Nephron progenitor cell (in vitro differentiated cells): ENCODE results near the gene AGFG2.

ENCODE experiments used
- DNase-seq: peaks from one replicate; pipeline ENCODE4 v3.0.0; 2021
- H3K27ac Mint-ChIP-seq: 2 replicates; pipeline ENCODE4 v1.8.0; 2021; ENCODE audit warnings: mild to moderate bottlenecking, moderate library complexity, mixed read lengths
- H3K27me3 Mint-ChIP-seq: 2 replicates; pipeline ENCODE4 v1.8.0; 2021; ENCODE audit warnings: mild to moderate bottlenecking, low read depth, mixed read lengths; ENCODE audit not compliant: poor library complexity
- H3K36me3 Mint-ChIP-seq: 2 replicates; pipeline ENCODE4 v1.8.0; 2021; ENCODE audit warnings: low read depth, mixed read lengths
- H3K4me1 Mint-ChIP-seq: 2 replicates; pipeline ENCODE4 v1.8.0; 2021; ENCODE audit warnings: mixed read lengths
- H3K4me3 Mint-ChIP-seq: 2 replicates; pipeline ENCODE4 v1.8.0; 2021; ENCODE audit warnings: mild to moderate bottlenecking, moderate library complexity, mixed read lengths
- H3K9me3 Mint-ChIP-seq: 2 replicates; pipeline ENCODE4 v1.8.0; 2021; ENCODE audit warnings: mild to moderate bottlenecking, moderate library complexity, mixed read lengths
- CTCF ChIP-seq: fragments of 200-600 bp; sonication (generic); IDR thresholded peaks from 2 replicates; pipeline ENCODE4 v1.5.0; 2021; ENCODE audit warnings: antibody characterized with exemption

AGFG2 gene

GRCh38 chr7:100602889-100603725 is 64.1 kb downstream of the AGFG2 start:
- Mint-ChIP-seq H3K9me3 (no peaks in the 10 kb centered on the region), H3K27ac (peak overlapping the region; percentile 99), H3K4me3 (peak overlapping the region; percentile 88), H3K27me3 (peaks cover 34% of the 10 kb centered on the region), H3K4me1 (peaks cover 70% of the 10 kb centered on the region), H3K36me3 (peaks cover 22% of the 10 kb centered on the region)
- peak; percentile 83 for DNase-seq
- TF ChIP-seq CTCF: no peak

GRCh38 chr7:100603726-100604027 is 64.7 kb downstream of the AGFG2 start:
- H3K27me3 Mint-ChIP-seq: peaks cover 30% of the 10 kb centered on the region
- no peak for TF ChIP-seq CTCF

DNA sequence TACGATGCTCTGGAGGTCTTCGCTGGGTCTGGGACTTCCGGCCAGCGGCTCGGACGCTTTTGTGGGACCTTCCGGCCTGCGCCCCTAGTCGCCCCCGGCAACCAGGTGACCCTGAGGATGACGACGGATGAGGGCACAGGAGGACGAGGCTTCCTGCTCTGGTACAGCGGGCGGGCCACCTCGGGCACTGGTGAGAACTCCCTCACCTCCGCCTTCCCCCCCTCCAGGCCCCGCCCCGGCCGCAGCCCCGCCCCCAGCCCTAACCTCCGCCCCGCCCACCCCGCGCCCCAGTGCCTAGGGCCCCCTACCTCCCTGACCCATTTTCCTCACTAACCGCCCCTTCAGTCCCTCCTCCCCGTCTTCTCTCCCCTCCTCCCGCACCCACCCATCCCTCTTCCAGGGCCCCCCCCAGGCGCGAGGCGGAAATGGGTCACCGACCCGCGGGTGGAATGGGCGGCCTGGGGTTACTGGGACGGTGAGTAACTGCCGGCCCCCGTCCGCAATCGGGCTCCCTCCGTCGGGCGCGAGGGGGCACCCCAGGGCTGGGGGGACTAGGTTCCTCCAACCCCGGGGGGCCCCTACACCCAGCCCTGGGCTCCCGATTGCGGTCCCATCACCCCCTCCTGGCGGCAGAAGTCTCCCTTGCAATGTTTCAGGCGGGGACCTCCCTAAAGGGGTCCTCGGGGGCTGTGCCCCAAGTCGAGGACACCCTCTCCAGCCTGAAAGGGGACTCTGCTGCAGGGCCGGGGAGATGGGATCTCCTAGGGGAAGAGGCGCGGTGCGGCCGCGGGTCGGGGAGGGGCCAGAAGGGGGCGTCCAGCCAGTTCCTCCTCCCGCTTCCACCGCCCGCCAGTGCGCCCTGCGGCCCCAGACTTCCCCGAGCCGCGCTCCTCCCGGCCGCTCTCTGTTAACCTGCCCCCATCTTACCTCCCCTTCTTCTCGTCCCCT is 65.3 kb downstream of the AGFG2 start:
- peaks cover 61% of the 10 kb centered on the region for H3K4me1 Mint-ChIP-seq
- H3K9me3 Mint-ChIP-seq: no peaks in the 10 kb centered on the region
- DNase-seq: peak; percentile 81
- H3K27ac Mint-ChIP-seq: peak overlapping the region; percentile 84
- H3K27me3 Mint-ChIP-seq: peaks cover 30% of the 10 kb centered on the region
- H3K4me3 Mint-ChIP-seq: peak overlapping the region; percentile 88
- TF ChIP-seq CTCF: peak; percentile 31
- H3K36me3 Mint-ChIP-seq: peaks cover 28% of the 10 kb centered on the region

More at GRCh38 chr7:100603726-100604027, 64.7 kb downstream of the AGFG2 start:
- Mint-ChIP-seq H3K36me3 (peaks cover 27% of the 10 kb centered on the region), H3K4me3 (peak overlapping the region; percentile 88), H3K27ac (peak overlapping the region; percentile 84), H3K4me1 (peaks cover 64% of the 10 kb centered on the region), H3K9me3 (no peaks in the 10 kb centered on the region)
- DNase-seq: peak; percentile 35

DNA sequence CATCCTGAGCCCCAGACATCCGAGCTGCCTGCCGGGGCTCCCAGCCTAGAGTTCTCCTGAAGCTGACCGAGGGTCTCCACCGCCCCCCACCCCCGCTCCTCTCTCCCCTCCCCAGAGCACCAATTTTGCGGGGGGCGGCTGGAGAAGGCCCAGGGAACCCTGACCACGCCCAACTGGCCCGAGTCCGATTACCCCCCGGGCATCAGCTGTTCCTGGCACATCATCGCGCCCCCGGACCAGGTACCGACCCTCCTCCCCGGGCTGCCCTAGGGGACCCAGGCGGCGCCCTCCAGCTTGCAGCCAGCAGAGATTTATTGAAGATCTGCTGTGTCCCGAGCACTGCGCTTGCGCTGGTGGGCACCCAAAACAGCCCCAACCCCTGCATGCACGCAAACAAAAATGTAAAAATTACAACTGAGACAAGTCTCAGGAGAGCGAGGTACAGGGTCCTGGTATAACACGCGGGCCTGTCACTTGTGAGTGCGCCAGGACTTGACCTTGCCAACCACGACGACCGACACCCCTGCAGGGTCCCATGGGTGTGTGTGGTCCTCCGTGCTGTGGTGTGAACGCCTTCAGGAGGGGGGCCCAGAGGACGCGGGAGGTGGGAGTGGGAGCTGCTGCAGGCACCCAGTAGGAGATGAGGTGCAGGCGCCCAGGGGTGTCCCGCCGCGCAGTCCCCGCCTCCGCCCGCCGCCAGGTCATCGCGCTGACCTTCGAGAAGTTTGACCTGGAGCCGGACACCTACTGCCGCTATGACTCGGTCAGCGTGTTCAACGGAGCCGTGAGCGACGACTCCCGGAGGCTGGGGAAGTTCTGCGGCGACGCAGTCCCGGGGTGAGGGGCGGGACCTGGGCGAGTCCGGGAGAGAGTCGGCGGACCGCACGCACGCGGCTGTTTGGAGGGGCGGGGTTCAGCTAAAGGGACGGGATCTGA is 66.2 kb downstream of the AGFG2 start:
- Mint-ChIP-seq H3K9me3 (no peaks in the 10 kb centered on the region), H3K27ac (no peak overlapping the region), H3K36me3 (peaks cover 36% of the 10 kb centered on the region), H3K4me1 (peaks cover 57% of the 10 kb centered on the region), H3K4me3 (peak overlapping the region; percentile 77), H3K27me3 (peaks cover 30% of the 10 kb centered on the region)
- no peak for TF ChIP-seq CTCF
- DNase-seq: peak; percentile 70

DNA sequence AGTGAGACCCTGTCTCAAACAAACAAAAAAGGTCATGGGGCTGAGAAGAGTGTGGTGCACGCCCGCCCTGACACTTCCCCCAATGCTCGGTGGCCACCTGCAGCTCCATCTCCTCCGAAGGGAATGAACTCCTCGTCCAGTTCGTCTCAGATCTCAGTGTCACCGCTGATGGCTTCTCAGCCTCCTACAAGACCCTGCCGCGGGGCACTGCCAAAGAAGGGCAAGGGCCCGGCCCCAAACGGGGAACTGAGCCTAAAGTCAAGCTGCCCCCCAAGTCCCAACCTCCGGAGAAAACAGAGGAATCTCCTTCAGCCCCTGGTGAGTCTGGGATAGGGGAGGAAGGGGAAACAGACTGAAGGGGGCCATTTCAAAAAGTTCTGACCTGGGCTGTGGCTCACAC is 67.3 kb downstream of the AGFG2 start:
- Mint-ChIP-seq H3K27me3 (peaks cover 32% of the 10 kb centered on the region), H3K4me3 (no peak overlapping the region), H3K9me3 (no peaks in the 10 kb centered on the region), H3K4me1 (peaks cover 57% of the 10 kb centered on the region), H3K36me3 (peaks cover 36% of the 10 kb centered on the region), H3K27ac (no peak overlapping the region)
- no peak for DNase-seq
- no peak for TF ChIP-seq CTCF
